SK-N-SH (cell line): Measurements from ENCODE around the gene SP1.
"Not testable (repeated sequence)": the region's sequence is repeated elsewhere in the genome, so short reads cannot be mapped to it uniquely, and the experiment has no call there.

ENCODE experiments used
- CHD2 ChIP-seq: fragments of 150-350 bp; IDR thresholded peaks from 2 replicates; pipeline ENCODE4 v1.6.1; 2018; ENCODE audit warnings: low read length; ENCODE audit not compliant: partially characterized antibody
- MAX ChIP-seq: IDR thresholded peaks from 2 replicates; pipeline ENCODE4 v1.4.0; 2012; ENCODE audit warnings: low read depth
- PBX3 ChIP-seq: IDR thresholded peaks from 2 replicates; pipeline ENCODE4; 2012
- POLR2AphosphoS5 ChIP-seq: IDR thresholded peaks from 2 replicates; pipeline ENCODE4 v1.6.1; 2012; ENCODE audit warnings: low read depth, low read length
- RAD21 ChIP-seq: IDR thresholded peaks from 2 replicates; pipeline ENCODE4 v1.6.1; 2012; ENCODE audit warnings: mild to moderate bottlenecking, low read length
- TAF1 ChIP-seq: IDR thresholded peaks from 2 replicates; pipeline ENCODE4 v1.6.1; 2012; ENCODE audit warnings: low read depth, mild to moderate bottlenecking, low read length, moderate library complexity, borderline replicate concordance
- USF1 ChIP-seq: IDR thresholded peaks from 2 replicates; pipeline ENCODE4 v1.4.0; 2012; ENCODE audit warnings: low read depth, borderline replicate concordance
- YY1 ChIP-seq: IDR thresholded peaks from 2 replicates; pipeline ENCODE4 v1.4.0; 2012; ENCODE audit warnings: low read depth, mild to moderate bottlenecking
- ZBTB33 ChIP-seq: IDR thresholded peaks from 2 replicates; pipeline ENCODE4 v1.4.0; 2012; ENCODE audit warnings: low read depth, borderline replicate concordance
- TF ChIP-seq, protein P1 (sequence below): fragments of 200-600 bp; sonication (generic); IDR thresholded peaks from 2 replicates; pipeline ENCODE4 v1.6.1; 2017; ENCODE audit warnings: antibody characterized with exemption, mild to moderate bottlenecking, moderate library complexity

- TF ChIP-seq CHD2, USF1, YY1, PBX3, RAD21, POLR2AphosphoS5, MAX, TAF1, ZBTB33: not testable (repeated sequence)
- TF ChIP-seq, protein P1, sequence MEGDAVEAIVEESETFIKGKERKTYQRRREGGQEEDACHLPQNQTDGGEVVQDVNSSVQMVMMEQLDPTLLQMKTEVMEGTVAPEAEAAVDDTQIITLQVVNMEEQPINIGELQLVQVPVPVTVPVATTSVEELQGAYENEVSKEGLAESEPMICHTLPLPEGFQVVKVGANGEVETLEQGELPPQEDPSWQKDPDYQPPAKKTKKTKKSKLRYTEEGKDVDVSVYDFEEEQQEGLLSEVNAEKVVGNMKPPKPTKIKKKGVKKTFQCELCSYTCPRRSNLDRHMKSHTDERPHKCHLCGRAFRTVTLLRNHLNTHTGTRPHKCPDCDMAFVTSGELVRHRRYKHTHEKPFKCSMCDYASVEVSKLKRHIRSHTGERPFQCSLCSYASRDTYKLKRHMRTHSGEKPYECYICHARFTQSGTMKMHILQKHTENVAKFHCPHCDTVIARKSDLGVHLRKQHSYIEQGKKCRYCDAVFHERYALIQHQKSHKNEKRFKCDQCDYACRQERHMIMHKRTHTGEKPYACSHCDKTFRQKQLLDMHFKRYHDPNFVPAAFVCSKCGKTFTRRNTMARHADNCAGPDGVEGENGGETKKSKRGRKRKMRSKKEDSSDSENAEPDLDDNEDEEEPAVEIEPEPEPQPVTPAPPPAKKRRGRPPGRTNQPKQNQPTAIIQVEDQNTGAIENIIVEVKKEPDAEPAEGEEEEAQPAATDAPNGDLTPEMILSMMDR: not testable (repeated sequence)
These were observed 59.6 kb downstream of the SP1 start for GRCh38 chr12:53439582-53439981.
